ENCODE data around the gene NPTXR. TPM values are rescaled to one million over a fixed set of nuclear protein-coding genes. Genes with fewer than 3 reads are reported as not detected.

The NPTXR gene
- polyA plus RNA-seq, 1 experiment, result 2.5 TPM

GRCh38 chr22:38793721-38794466 lies 49.9 kb downstream of the NPTXR start, which contains the start of gene DNAL4:
DNAL4 (minus strand) TSS chr22:38794143; CDS start chr22:38782731, 11,412 bp downstream.
- TF ChIP-seq CTCF (IDR thresholded peaks at IDR 0.05; ENCODE audit: insufficient read depth, low read depth, low read length), result no peak
- ChIA-PET CTCF (interaction anchor here (1.4 to 2.3 kb wide), 2 partner anchors 25 kb away, joined by 5 to 8 read pairs; no protein-coding TSS in a partner anchor), POLR2A (interaction anchor here (0.5 kb wide), 1 partner anchor 27 kb away, joined by 8 read pairs; no protein-coding TSS in a partner anchor)
- H3K4me3 ChIP-seq (ENCODE audit: low read depth, low read length), result peak within 1 kb of the TSS; percentile 62
- peak; percentile 98 for DNase-seq (ENCODE audit: low read depth)
- peaks cover 4% of the 10 kb centered on the region for H3K27me3 ChIP-seq (ENCODE audit: control insufficient read depth, insufficient read depth, low read length)
- no peaks in the 10 kb centered on the region for H3K36me3 ChIP-seq (ENCODE audit: control insufficient read depth, insufficient read depth, low read length)

GRCh38 chr22:38793317-38793716 lies 50.5 kb downstream of the NPTXR start:
- POLR2A ChIA-PET, result no interaction called here
- CTCF ChIA-PET, result interaction anchor here (2.3 kb wide), 1 partner anchor 24 kb away, joined by 8 read pairs; no protein-coding TSS in a partner anchor
- DNase-seq (ENCODE audit: low read depth), result no peak

GRCh38 chr22:38792833-38793232 lies 51.0 kb downstream of the NPTXR start:
- TF ChIP-seq CTCF (IDR thresholded peaks at IDR 0.05; ENCODE audit: insufficient read depth, low read depth, low read length), result no peak
- H3K36me3 ChIP-seq (ENCODE audit: control insufficient read depth, insufficient read depth, low read length), result no peaks in the 10 kb centered on the region
- ChIA-PET CTCF (interaction anchor here (2.3 kb wide), 1 partner anchor 23 kb away, joined by 8 read pairs; no protein-coding TSS in a partner anchor), POLR2A (no interaction called here)
- no peak overlapping the region; the same call in 1 of the 2 replicates for H3K4me3 ChIP-seq (ENCODE audit: low read depth, low read length)
- DNase-seq (ENCODE audit: low read depth), result no peak
- H3K27me3 ChIP-seq (ENCODE audit: control insufficient read depth, insufficient read depth, low read length), result peaks cover 4% of the 10 kb centered on the region

More at GRCh38 chr22:38793317-38793716, 50.5 kb downstream of the NPTXR start:
- H3K4me3 ChIP-seq (ENCODE audit: low read depth, low read length), result peak overlapping the region; percentile 62
- no peaks in the 10 kb centered on the region for H3K36me3 ChIP-seq (ENCODE audit: control insufficient read depth, insufficient read depth, low read length)
- peaks cover 4% of the 10 kb centered on the region for H3K27me3 ChIP-seq (ENCODE audit: control insufficient read depth, insufficient read depth, low read length)
- no peak for TF ChIP-seq CTCF (IDR thresholded peaks at IDR 0.05; ENCODE audit: insufficient read depth, low read depth, low read length)

- ChIA-PET CTCF (interaction anchor here (1.9 to 9.2 kb wide), 2 partner anchors 21 kb away, joined by 7 to 64 read pairs; no protein-coding TSS in a partner anchor), POLR2A (no interaction called here)
- TF ChIP-seq CTCF (IDR thresholded peaks at IDR 0.05; ENCODE audit: insufficient read depth, low read depth, low read length), result no peak
- no peaks in the 10 kb centered on the region for H3K27me3 ChIP-seq (ENCODE audit: control insufficient read depth, insufficient read depth, low read length)
- no peak for DNase-seq (ENCODE audit: low read depth)
- H3K36me3 ChIP-seq (ENCODE audit: control insufficient read depth, insufficient read depth, low read length), result no peaks in the 10 kb centered on the region
- H3K4me3 ChIP-seq (ENCODE audit: low read depth, low read length), result no peak overlapping the region
These were observed 54.2 kb downstream of the NPTXR start for GRCh38 chr22:38789606-38790005.

GRCh38 chr22:38788846-38789245 lies 55.0 kb downstream of the NPTXR start:
- H3K36me3 ChIP-seq (ENCODE audit: control insufficient read depth, insufficient read depth, low read length), result no peaks in the 10 kb centered on the region
- no peaks in the 10 kb centered on the region for H3K27me3 ChIP-seq (ENCODE audit: control insufficient read depth, insufficient read depth, low read length)
- no peak for DNase-seq (ENCODE audit: low read depth)
- no peak overlapping the region for H3K4me3 ChIP-seq (ENCODE audit: low read depth, low read length)
- ChIA-PET CTCF (interaction anchor here (9.2 kb wide), 1 partner anchor 20 kb away, joined by 64 read pairs; no protein-coding TSS in a partner anchor), POLR2A (no interaction called here)
- TF ChIP-seq CTCF (IDR thresholded peaks at IDR 0.05; ENCODE audit: insufficient read depth, low read depth, low read length), result no peak

Data from BJ (cell line).